Fibroblast of pulmonary artery (primary cell): ENCODE results near the gene PYGO2.
"Not testable (repeated sequence)": the region's sequence is repeated elsewhere in the genome, so short reads cannot be mapped to it uniquely, and the experiment has no call there.

Source experiments
- DNase-seq: peaks from one replicate; pipeline ENCODE4 v3.0.0-alpha.2; 2010; ENCODE audit warnings: low read depth
- H3K4me3 ChIP-seq: replicated peaks from 2 replicates; pipeline ENCODE4 v1.5.1; 2011; ENCODE audit warnings: low read depth, mild to moderate bottlenecking, control low read depth, low read length, moderate library complexity
- CTCF ChIP-seq: IDR thresholded peaks from 2 replicates; pipeline ENCODE4 v1.5.1; 2011; ENCODE audit warnings: mild to moderate bottlenecking, control low read depth, low read length, inconsistent platforms; ENCODE audit errors: missing control alignments

The PYGO2 gene

GRCh38 chr1:154908937-154909336, 52.6 kb downstream of the PYGO2 start:
- TF ChIP-seq CTCF = no peak
- H3K4me3 ChIP-seq = no peak overlapping the region
- DNase-seq = no peak

- not testable (repeated sequence) for DNase-seq, H3K4me3 ChIP-seq
Measured at GRCh38 chr1:154908129-154908528, 53.5 kb downstream of the PYGO2 start.
